ENCODE data around the gene MYH1. TPM values are rescaled to one million over a fixed set of nuclear protein-coding genes. Genes with fewer than 3 reads are reported as not detected.

MYH1 gene
- total and polyA plus RNA-seq, 9 of the 15 experiments (the other 6 are each of a cell fraction or from before 2014, with no cell fraction given): not detected

- Histone ChIP-seq H3K36me3 (ENCODE audit: control insufficient read depth, insufficient read depth, low read length) (no peaks in the 10 kb centered on the region), H3K79me2 (ENCODE audit: control insufficient read depth, insufficient read depth, low read length) (no peaks in the 10 kb centered on the region), H3K9ac (ENCODE audit: insufficient read depth in 1 of 2, low read depth in 2 of 2, low read length in 2 of 2) (no peak overlapping the region), H3K27ac (ENCODE audit: extremely low read depth, low read depth, low read length) (no peak overlapping the region), H3K9me3 (replicated peaks; ENCODE audit: control insufficient read depth, insufficient read depth, low read depth, low read length) (no peaks in the 10 kb centered on the region), H3K4me3 (no peak overlapping the region), H3K4me2 (ENCODE audit: insufficient read depth, low read length) (no peak overlapping the region), H4K20me1 (replicated peaks; ENCODE audit: control insufficient read depth, insufficient read depth, low read length) (no peaks in the 10 kb centered on the region), H3K27me3 (ENCODE audit: control insufficient read depth in 2 of 2, insufficient read depth in 2 of 2, low read length in 2 of 2) (no peaks in the 10 kb centered on the region), H3K9me1 (ENCODE audit: control insufficient read depth, insufficient read depth, low read length) (no peaks in the 10 kb centered on the region), H2AFZ (ENCODE audit: low read depth, low read length) (no peak overlapping the region), H3K4me1 (replicated peaks in 1 of 2; ENCODE audit: control insufficient read depth in 2 of 2, insufficient read depth in 2 of 2, low read length in 2 of 2) (no peaks in the 10 kb centered on the region)
- DNase-seq (ENCODE audit: extremely low read depth in 1 of 4, low spot score in 3 of 4) (no peak), ATAC-seq (no peak), FAIRE-seq (no peak)
- BruUV-seq (replicated peaks): no TSS peak
- TF ChIP-seq CEBPB (tag; IDR thresholded peaks at IDR 0.05) (0 out of 2 replicates have a peak, but pooled peaks have one; percentile 20), BHLHE40 (IDR thresholded peaks at IDR 0.05; ENCODE audit: low read length) (no peak), CEBPG (CRISPR knock-in tag; IDR thresholded peaks at IDR 0.05) (no peak), CEBPG (tag; conservative IDR thresholded peaks at IDR 0.05 in 1 of 2, IDR thresholded peaks at IDR 0.05 in 1 of 2) (peak; percentile 18 to 63; a peak in 2 of 4 replicates), HMGXB4 (CRISPR knock-in tag; IDR thresholded peaks at IDR 0.05) (no peak), POLR3G (IDR thresholded peaks at IDR 0.05; ENCODE audit: extremely low read depth, insufficient read length, insufficient replicate concordance) (no peak), ASH1L (IDR thresholded peaks at IDR 0.05; ENCODE audit: borderline replicate concordance, low read depth, partially characterized antibody) (no peak), RBM17 (IDR thresholded peaks at IDR 0.05; ENCODE audit: borderline replicate concordance, low read depth, low read length) (no peak), SAP30 (IDR thresholded peaks at IDR 0.05; ENCODE audit: borderline replicate concordance, insufficient read depth, low read depth, low read length, poor library complexity, severe bottlenecking) (no peak), GABPB1 (CRISPR knock-in tag; IDR thresholded peaks at IDR 0.05) (no peak), RBM15 (IDR thresholded peaks at IDR 0.05; ENCODE audit: insufficient read depth, low read length) (no peak)
- POLR2A ChIA-PET: interaction anchor here (1.3 kb wide), 1 partner anchor 11 kb away, joined by 4 read pairs; no protein-coding TSS in a partner anchor
- WGBS (ENCODE audit: insufficient coverage, low coverage, missing lambda C conversion rate): 2% methylated on average over 6 of the region's 7 CpGs
- in situ Hi-C loops (cut with MboI): no loop called here
- CTCF ChIA-PET (ENCODE audit: low intra/inter-chr PET ratio): no interaction called here
- intact Hi-C loops (cut with micrococcal nuclease): no loop called here
Measured at GRCh38 chr17:10523064-10523463, 4.7 kb upstream of the MYH1 start.
